Iris pigment epithelial cell (primary cell): ENCODE data around the gene RIPPLY2.

ENCODE experiments used
- DNase-seq: peaks from one replicate; pipeline ENCODE4 v3.0.0-alpha.2; 2011; ENCODE audit warnings: low read depth

RIPPLY2 gene

DNA sequence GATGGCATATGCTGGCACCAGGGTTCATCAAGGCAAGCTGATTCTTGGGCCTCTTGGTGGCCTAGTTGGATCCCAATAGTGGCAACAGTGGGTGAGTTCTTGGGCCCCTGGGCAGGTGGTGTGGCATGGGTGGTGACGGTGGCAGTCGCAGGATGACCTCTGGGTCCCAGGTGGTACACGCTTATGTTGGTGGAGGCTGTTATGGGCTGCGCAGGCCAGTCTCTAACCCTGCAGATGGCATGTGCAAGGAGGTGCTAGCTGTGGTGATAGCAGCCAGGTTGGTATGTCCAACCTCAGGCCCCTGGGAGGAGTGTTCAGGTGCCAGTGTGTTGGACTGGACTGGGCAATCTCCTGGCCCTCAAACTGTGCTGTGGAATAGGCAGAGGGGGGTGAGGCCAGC is 52.5 kb downstream of the RIPPLY2 start:
- no peak for DNase-seq
